SK-N-SH (cell line): ENCODE results near the gene DDI2. TPM values are rescaled to one million over a fixed set of nuclear protein-coding genes. Genes with fewer than 3 reads are reported as not detected.

ENCODE experiments used
- CTCF ChIA-PET: fragments of 300-600, 350-600 bp; formaldehyde crosslinking; extraction: SDS; loops from one replicate; lab custom pipeline; 2021; lab: Yijun Ruan, JAX
- POLR2A ChIA-PET: fragments of 350-600 bp; sonication (Branson Sonifier 250); formaldehyde crosslinking; extraction: SDS; loops from one replicate; lab custom pipeline; 2020; ENCODE audit warnings: antibody characterized with exemption, inconsistent platforms; lab: Yijun Ruan, JAX
- DNase-seq: peaks from one replicate; pipeline ENCODE4 v3.0.0; 2012
- H2AFZ ChIP-seq: fragments of 200-600 bp; sonication (generic); 2 replicates; pipeline ENCODE4 v1.8.1; 2016; ENCODE audit warnings: antibody characterized with exemption, mild to moderate bottlenecking, low read depth
- H3F3A ChIP-seq: fragments of 200-600 bp; sonication (generic); replicated peaks from 2 replicates; pipeline ENCODE3; 2016; ENCODE audit warnings: antibody characterized with exemption, mild to moderate bottlenecking; ENCODE audit not compliant: insufficient read depth
- H3K27ac ChIP-seq, 2 experiments: fragments of 200-500 bp in 1 of 2; fragments of 200-600 bp in 1 of 2; sonication (Bioruptor generic) in 1 of 2; sonication (generic), shearing (Covaris generic) in 1 of 2; 2 replicates each; pipeline versions ENCODE4 v1.5.1 to v1.6.1; 2014 to 2016; ENCODE audit warnings: low read depth in 2 of 2, inconsistent platforms in 1 of 2, low read length in 1 of 2, mild to moderate bottlenecking in 1 of 2, mixed read lengths in 1 of 2
- H3K27me3 ChIP-seq: fragments of 200-600 bp; sonication (generic), shearing (Covaris generic); 2 replicates; pipeline ENCODE4 v1.6.1; 2016; ENCODE audit warnings: mixed run types; ENCODE audit not compliant: insufficient read depth
- H3K36me3 ChIP-seq, 2 experiments: fragments of 200-500 bp in 1 of 2; fragments of 200-600 bp in 1 of 2; sonication (Bioruptor generic) in 1 of 2; sonication (generic) in 1 of 2; replicated peaks in 1 of 2; 2 replicates each; pipeline versions ENCODE3 to v1.5.1; 2014 to 2016; ENCODE audit warnings: low read length in 1 of 2, mild to moderate bottlenecking in 1 of 2; ENCODE audit not compliant: insufficient read depth in 2 of 2, control insufficient read depth in 1 of 2
- H3K4me1 ChIP-seq, 2 experiments: fragments of 200-500 bp in 1 of 2; fragments of 200-600 bp in 1 of 2; sonication (Bioruptor generic) in 1 of 2; sonication (generic), shearing (Covaris generic) in 1 of 2; 2 replicates each; pipeline versions ENCODE4 v1.5.1 to v1.6.1; 2014 to 2016; ENCODE audit warnings: low read depth in 1 of 2, low read length in 1 of 2, mixed run types in 1 of 2; ENCODE audit not compliant: insufficient read depth in 2 of 2, control insufficient read depth in 1 of 2
- H3K4me2 ChIP-seq: fragments of 200-600 bp; sonication (generic), shearing (Covaris generic); 2 replicates; pipeline ENCODE4 v1.6.1; 2017; ENCODE audit warnings: mixed run types
- H3K4me3 ChIP-seq, 2 experiments: fragments of 200-500 bp in 1 of 2; fragments of 200-600 bp in 1 of 2; sonication (Bioruptor generic) in 1 of 2; sonication (generic), shearing (Covaris generic) in 1 of 2; 2 replicates each; pipeline versions ENCODE4 v1.5.1 to v1.8.1; 2014 to 2016; ENCODE audit warnings: low read depth in 2 of 2, inconsistent platforms in 1 of 2, low read length in 1 of 2, mild to moderate bottlenecking in 1 of 2, mixed read lengths in 1 of 2, moderate library complexity in 1 of 2
- H3K79me2 ChIP-seq: fragments of 200-600 bp; sonication (generic); 2 replicates; pipeline ENCODE4 v1.8.1; 2017; ENCODE audit warnings: mild to moderate bottlenecking; ENCODE audit not compliant: insufficient read depth
- H3K9ac ChIP-seq: fragments of 200-600 bp; sonication (generic); 2 replicates; pipeline ENCODE4 v1.6.1; 2017; ENCODE audit warnings: mixed run types
- H3K9me2 ChIP-seq: fragments of 200-600 bp; sonication (generic); 2 replicates; pipeline ENCODE4 v1.6.1; 2017; ENCODE audit warnings: mixed run types
- H3K9me3 ChIP-seq: fragments of 200-600 bp; sonication (generic); 2 replicates; pipeline ENCODE4 v1.6.1; 2017; ENCODE audit warnings: mixed run types, mild to moderate bottlenecking, moderate library complexity
- H4K20me1 ChIP-seq: fragments of 200-600 bp; sonication (generic); 2 replicates; pipeline ENCODE4 v1.6.1; 2017; ENCODE audit warnings: mild to moderate bottlenecking, mixed run types; ENCODE audit not compliant: insufficient read depth
- CHD2 ChIP-seq: fragments of 150-350 bp; IDR thresholded peaks from 2 replicates; pipeline ENCODE4 v1.6.1; 2018; ENCODE audit warnings: low read length; ENCODE audit not compliant: partially characterized antibody
- EP300 ChIP-seq, 2 experiments: IDR thresholded peaks; 2 replicates each; pipeline versions ENCODE4 v1.4.0 to v1.6.1; 2012; ENCODE audit warnings: borderline replicate concordance in 1 of 2, low read depth in 1 of 2, low read length in 1 of 2
- EZH2phosphoT487 ChIP-seq: fragments of 200-600 bp; sonication (generic); IDR thresholded peaks from 2 replicates; pipeline ENCODE4 v1.6.1; 2017; ENCODE audit warnings: low read depth, mixed run types, mild to moderate bottlenecking, antibody characterized with exemption, moderate library complexity, borderline replicate concordance
- MXI1 ChIP-seq: IDR thresholded peaks from 2 replicates; pipeline ENCODE4 v1.6.1; 2012; ENCODE audit warnings: mild to moderate bottlenecking, low read depth, low read length, improper control_type of control experiment
- NFIC ChIP-seq: IDR thresholded peaks from 2 replicates; pipeline ENCODE4 v1.4.0; 2012; ENCODE audit warnings: borderline replicate concordance
- NRF1 ChIP-seq: IDR thresholded peaks from 2 replicates; pipeline ENCODE4 v1.6.1; 2012; ENCODE audit warnings: low read depth, mild to moderate bottlenecking, low read length
- POLR2AphosphoS5 ChIP-seq: IDR thresholded peaks from 2 replicates; pipeline ENCODE4 v1.6.1; 2012; ENCODE audit warnings: low read depth, low read length
- RAD21 ChIP-seq: IDR thresholded peaks from 2 replicates; pipeline ENCODE4 v1.6.1; 2012; ENCODE audit warnings: mild to moderate bottlenecking, low read length
- RCOR1 ChIP-seq: fragments of 150-350 bp; IDR thresholded peaks from 2 replicates; pipeline ENCODE4 v1.6.1; 2017; ENCODE audit warnings: antibody characterized with exemption, low read length
- REST ChIP-seq: IDR thresholded peaks from 2 replicates; pipeline ENCODE4 v1.6.1; 2012; ENCODE audit warnings: mild to moderate bottlenecking, low read depth, low read length, moderate library complexity
- RFX5 ChIP-seq: IDR thresholded peaks from 2 replicates; pipeline ENCODE4 v1.6.1; 2012; ENCODE audit warnings: mild to moderate bottlenecking, improper control_type of control experiment, low read length
- SIN3A ChIP-seq: IDR thresholded peaks from 2 replicates; pipeline ENCODE4 v1.6.1; 2012; ENCODE audit warnings: low read depth, mild to moderate bottlenecking, low read length, moderate library complexity, borderline replicate concordance
- SMC3 ChIP-seq: IDR thresholded peaks from 2 replicates; pipeline ENCODE4 v1.6.1; 2012; ENCODE audit warnings: low read depth, low read length, improper control_type of control experiment
- TAF1 ChIP-seq: IDR thresholded peaks from 2 replicates; pipeline ENCODE4 v1.6.1; 2012; ENCODE audit warnings: low read depth, mild to moderate bottlenecking, low read length, moderate library complexity, borderline replicate concordance
- TCF12 ChIP-seq: IDR thresholded peaks from 2 replicates; pipeline ENCODE4 v1.4.0; 2012
- USF1 ChIP-seq: IDR thresholded peaks from 2 replicates; pipeline ENCODE4 v1.4.0; 2012; ENCODE audit warnings: low read depth, borderline replicate concordance
- YY1 ChIP-seq: IDR thresholded peaks from 2 replicates; pipeline ENCODE4 v1.4.0; 2012; ENCODE audit warnings: low read depth, mild to moderate bottlenecking
- ZBTB33 ChIP-seq: IDR thresholded peaks from 2 replicates; pipeline ENCODE4 v1.4.0; 2012; ENCODE audit warnings: low read depth, borderline replicate concordance
- WGBS: methylation state at CpG from one replicate; pipeline ENCODE4 v1.1.6; 2017; ENCODE audit warnings: low lambda C conversion rate; 5-methylcytosine and 5-hydroxymethylcytosine counted together
- polyA plus RNA-seq, 3 experiments: library from polyadenylated mRNA; depleted of rRNA; stranded (reverse); fragments of >200 nt; gene quantifications; 2 replicates each; pipeline ENCODE4 v1.2.3, GENCODE V29; 2012
- TF ChIP-seq, protein P1 (sequence below): IDR thresholded peaks from 2 replicates; pipeline ENCODE4; 2012
- TF ChIP-seq, protein P2 (sequence below): IDR thresholded peaks from 2 replicates; pipeline ENCODE4 v1.4.0; 2012; ENCODE audit warnings: low read depth

Gene DDI2
- polyA plus RNA-seq, 1 of the 3 experiments (the other 2 are of a cell fraction): 2.8 TPM

GRCh38 chr1:15708486-15709137 is 91.4 kb downstream of the DDI2 start:
- Histone ChIP-seq H3K9me3 (no peaks in the 10 kb centered on the region), H3F3A (peaks cover 4% of the 10 kb centered on the region), H3K27me3 (no peaks in the 10 kb centered on the region), H3K9ac (no peak overlapping the region), H3K4me3 (no peak overlapping the region), H3K4me2 (no peak overlapping the region), H3K79me2 (peaks cover 91% of the 10 kb centered on the region), H3K36me3 (no peaks in the 10 kb centered on the region), H3K9me2 (no peaks in the 10 kb centered on the region), H3K27ac (no peak overlapping the region), H2AFZ (no peak overlapping the region), H4K20me1 (peaks cover 5% of the 10 kb centered on the region; the same call in 1 of the 2 replicates), H3K4me1 (no peaks in the 10 kb centered on the region; a peak in 1 of 4 replicates)
- POLR2A ChIA-PET: no interaction called here
- no peak for DNase-seq
- WGBS: 94% methylated on average over 15 of the region's 15 CpGs
- TF ChIP-seq MXI1: no peak
- no peak for TF ChIP-seq TAF1
- no peak for TF ChIP-seq RCOR1
- TF ChIP-seq USF1: no peak
- TF ChIP-seq TCF12: no peak
- TF ChIP-seq NRF1: no peak
- TF ChIP-seq YY1: no peak
- TF ChIP-seq EP300 (IDR thresholded peaks at IDR 0.05; ENCODE audit: borderline replicate concordance in 1 of 2, low read depth in 1 of 2, low read length in 1 of 2): no peak
- TF ChIP-seq NFIC: no peak
- TF ChIP-seq SIN3A: no peak
- no peak for TF ChIP-seq RAD21
- no peak for TF ChIP-seq SMC3
- no peak for TF ChIP-seq CHD2
- CTCF ChIA-PET: interaction anchor here (0.6 to 1.0 kb wide), 3 partner anchors 18 to 33 kb away, joined by 3 read pairs; no protein-coding TSS in a partner anchor

DNA sequence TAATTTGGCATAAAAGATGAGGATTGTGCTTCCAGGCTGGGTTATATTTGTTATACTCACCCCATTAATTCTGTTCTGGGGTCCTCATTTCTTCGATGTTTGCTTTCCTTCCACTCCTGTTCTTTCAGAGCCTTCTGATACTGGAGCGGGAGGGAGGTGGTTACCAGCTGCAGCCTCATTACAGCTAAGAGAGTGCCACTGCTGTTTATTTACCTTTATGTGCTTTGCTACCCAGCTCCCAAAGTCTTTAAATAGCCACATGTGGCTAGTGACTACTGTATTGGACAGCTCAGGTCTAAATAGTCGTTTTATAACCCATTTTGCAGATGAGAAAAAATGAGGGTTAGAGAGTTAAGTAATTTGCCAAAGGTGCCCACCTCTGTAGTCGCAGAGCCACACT is 92.0 kb downstream of the DDI2 start:
- Histone ChIP-seq H2AFZ (no peak overlapping the region), H3F3A (peaks cover 4% of the 10 kb centered on the region), H3K4me3 (no peak overlapping the region; a peak in 1 of 4 replicates), H3K9me2 (no peaks in the 10 kb centered on the region), H3K36me3 (no peaks in the 10 kb centered on the region), H4K20me1 (peaks cover 5% of the 10 kb centered on the region), H3K79me2 (peaks cover 92% of the 10 kb centered on the region), H3K27me3 (no peaks in the 10 kb centered on the region), H3K4me1 (no peaks in the 10 kb centered on the region; a peak in 1 of 4 replicates), H3K4me2 (no peak overlapping the region), H3K9ac (no peak overlapping the region), H3K27ac (no peak overlapping the region), H3K9me3 (no peaks in the 10 kb centered on the region)
- ChIA-PET POLR2A (no interaction called here), CTCF (interaction anchor here (0.6 to 1.0 kb wide), 3 partner anchors 19 to 32 kb away, joined by 3 read pairs; no protein-coding TSS in a partner anchor)
- 100% methylated on average over 4 of the region's 4 CpGs for WGBS
- no peak for DNase-seq
- TF ChIP-seq RFX5 (no peak), ZBTB33 (no peak), REST (no peak), TAF1 (no peak), MXI1 (no peak), EZH2phosphoT487 (no peak), NFIC (no peak), EP300 (IDR thresholded peaks at IDR 0.05; ENCODE audit: borderline replicate concordance in 1 of 2, low read depth in 1 of 2, low read length in 1 of 2) (no peak), POLR2AphosphoS5 (no peak)
- TF ChIP-seq, protein P1, sequence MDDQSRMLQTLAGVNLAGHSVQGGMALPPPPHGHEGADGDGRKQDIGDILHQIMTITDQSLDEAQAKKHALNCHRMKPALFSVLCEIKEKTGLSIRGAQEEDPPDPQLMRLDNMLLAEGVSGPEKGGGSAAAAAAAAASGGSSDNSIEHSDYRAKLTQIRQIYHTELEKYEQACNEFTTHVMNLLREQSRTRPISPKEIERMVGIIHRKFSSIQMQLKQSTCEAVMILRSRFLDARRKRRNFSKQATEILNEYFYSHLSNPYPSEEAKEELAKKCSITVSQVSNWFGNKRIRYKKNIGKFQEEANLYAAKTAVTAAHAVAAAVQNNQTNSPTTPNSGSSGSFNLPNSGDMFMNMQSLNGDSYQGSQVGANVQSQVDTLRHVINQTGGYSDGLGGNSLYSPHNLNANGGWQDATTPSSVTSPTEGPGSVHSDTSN: no peak
- TF ChIP-seq, protein P2, sequence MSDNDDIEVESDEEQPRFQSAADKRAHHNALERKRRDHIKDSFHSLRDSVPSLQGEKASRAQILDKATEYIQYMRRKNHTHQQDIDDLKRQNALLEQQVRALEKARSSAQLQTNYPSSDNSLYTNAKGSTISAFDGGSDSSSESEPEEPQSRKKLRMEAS: no peak
